Measurements from ENCODE around the gene LTBP2. TPM values are rescaled to one million over a fixed set of nuclear protein-coding genes. Genes with fewer than 3 reads are reported as not detected.

Gene LTBP2
- total and polyA plus RNA-seq, 2 of the 13 experiments (the other 11 are each of a cell fraction or from before 2014, with no cell fraction given) = 0.20 to 0.41 TPM

DNA sequence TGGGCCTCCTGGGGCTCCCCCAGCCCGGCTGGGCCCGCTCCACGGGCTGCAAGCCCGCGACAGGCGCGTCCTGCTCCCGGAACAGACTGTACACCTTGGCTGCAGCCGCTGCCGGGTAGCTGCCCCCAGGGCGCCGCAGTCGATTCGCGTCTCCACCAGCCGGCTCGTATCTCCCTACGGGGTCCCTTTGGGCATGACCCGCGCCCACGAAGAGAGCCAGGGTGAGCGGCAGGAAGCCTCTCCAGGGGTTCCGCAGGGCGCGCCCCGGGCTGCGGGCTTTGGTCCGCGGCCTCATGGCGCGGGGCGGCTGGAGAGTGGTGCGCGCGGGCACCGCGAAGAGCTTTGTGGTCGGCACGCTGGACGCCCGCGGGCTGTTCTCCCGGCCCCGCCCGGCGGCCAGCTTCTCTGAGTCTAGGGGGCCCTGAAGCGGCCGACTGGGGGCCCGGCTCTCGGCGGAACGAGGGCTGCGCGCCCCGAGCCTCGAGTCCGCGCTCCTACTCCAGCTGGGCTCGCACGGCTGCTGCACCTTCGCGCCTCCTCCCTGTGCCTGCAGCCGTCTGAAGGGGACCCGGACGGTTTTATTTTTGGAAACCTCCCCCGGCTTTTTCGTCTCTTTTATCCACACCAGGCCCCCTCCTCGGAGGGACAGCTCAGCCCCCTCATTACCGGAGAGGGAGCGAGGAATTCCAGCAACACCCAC is at the start of gene LTBP2 (continued):
- TF ChIP-seq GATAD2A (CRISPR knock-in tag; IDR thresholded peaks at IDR 0.05) (no peak), ZNF430 (CRISPR knock-in tag; IDR thresholded peaks at IDR 0.05) (no peak), ZNF777 (CRISPR knock-in tag; IDR thresholded peaks at IDR 0.05) (peak; percentile 97), GTF2F1 (IDR thresholded peaks at IDR 0.05; ENCODE audit: low read length) (no peak), SP1 (IDR thresholded peaks at IDR 0.05) (no peak), SP1 (CRISPR knock-in tag; IDR thresholded peaks at IDR 0.05) (no peak), ARID2 (CRISPR knock-in tag; IDR thresholded peaks at IDR 0.05; ENCODE audit: borderline replicate concordance) (peak; percentile 76; the same call in 1 of the 2 replicates), ZNF724P (CRISPR knock-in tag; IDR thresholded peaks at IDR 0.05; ENCODE audit: borderline replicate concordance) (no peak; the same call in 1 of the 2 replicates), PHF8 (CRISPR knock-in tag; IDR thresholded peaks at IDR 0.05) (no peak), TARDBP (CRISPR knock-in tag; IDR thresholded peaks at IDR 0.05) (0 out of 2 replicates have a peak, but pooled peaks have one; percentile 28), TOPORS (CRISPR knock-in tag; IDR thresholded peaks at IDR 0.05) (peak; percentile 26; the same call in 1 of the 2 replicates), ZFX (CRISPR knock-in tag; IDR thresholded peaks at IDR 0.05; ENCODE audit: low read depth) (peak; percentile 22), ATF7 (IDR thresholded peaks at IDR 0.05) (no peak), ATF7 (CRISPR knock-in tag; IDR thresholded peaks at IDR 0.05) (no peak), GABPB1 (CRISPR knock-in tag; IDR thresholded peaks at IDR 0.05) (0 out of 2 replicates have a peak, but pooled peaks have one; percentile 7), MTF2 (CRISPR knock-in tag; IDR thresholded peaks at IDR 0.05; ENCODE audit: borderline replicate concordance) (peak; percentile 53)
- TF ChIP-seq, protein P1, sequence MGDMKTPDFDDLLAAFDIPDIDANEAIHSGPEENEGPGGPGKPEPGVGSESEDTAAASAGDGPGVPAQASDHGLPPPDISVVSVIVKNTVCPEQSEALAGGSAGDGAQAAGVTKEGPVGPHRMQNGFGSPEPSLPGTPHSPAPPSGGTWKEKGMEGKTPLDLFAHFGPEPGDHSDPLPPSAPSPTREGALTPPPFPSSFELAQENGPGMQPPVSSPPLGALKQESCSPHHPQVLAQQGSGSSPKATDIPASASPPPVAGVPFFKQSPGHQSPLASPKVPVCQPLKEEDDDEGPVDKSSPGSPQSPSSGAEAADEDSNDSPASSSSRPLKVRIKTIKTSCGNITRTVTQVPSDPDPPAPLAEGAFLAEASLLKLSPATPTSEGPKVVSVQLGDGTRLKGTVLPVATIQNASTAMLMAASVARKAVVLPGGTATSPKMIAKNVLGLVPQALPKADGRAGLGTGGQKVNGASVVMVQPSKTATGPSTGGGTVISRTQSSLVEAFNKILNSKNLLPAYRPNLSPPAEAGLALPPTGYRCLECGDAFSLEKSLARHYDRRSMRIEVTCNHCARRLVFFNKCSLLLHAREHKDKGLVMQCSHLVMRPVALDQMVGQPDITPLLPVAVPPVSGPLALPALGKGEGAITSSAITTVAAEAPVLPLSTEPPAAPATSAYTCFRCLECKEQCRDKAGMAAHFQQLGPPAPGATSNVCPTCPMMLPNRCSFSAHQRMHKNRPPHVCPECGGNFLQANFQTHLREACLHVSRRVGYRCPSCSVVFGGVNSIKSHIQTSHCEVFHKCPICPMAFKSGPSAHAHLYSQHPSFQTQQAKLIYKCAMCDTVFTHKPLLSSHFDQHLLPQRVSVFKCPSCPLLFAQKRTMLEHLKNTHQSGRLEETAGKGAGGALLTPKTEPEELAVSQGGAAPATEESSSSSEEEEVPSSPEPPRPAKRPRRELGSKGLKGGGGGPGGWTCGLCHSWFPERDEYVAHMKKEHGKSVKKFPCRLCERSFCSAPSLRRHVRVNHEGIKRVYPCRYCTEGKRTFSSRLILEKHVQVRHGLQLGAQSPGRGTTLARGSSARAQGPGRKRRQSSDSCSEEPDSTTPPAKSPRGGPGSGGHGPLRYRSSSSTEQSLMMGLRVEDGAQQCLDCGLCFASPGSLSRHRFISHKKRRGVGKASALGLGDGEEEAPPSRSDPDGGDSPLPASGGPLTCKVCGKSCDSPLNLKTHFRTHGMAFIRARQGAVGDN (CRISPR knock-in tag; IDR thresholded peaks at IDR 0.05) = peak; percentile 84
- TF ChIP-seq, protein P2, sequence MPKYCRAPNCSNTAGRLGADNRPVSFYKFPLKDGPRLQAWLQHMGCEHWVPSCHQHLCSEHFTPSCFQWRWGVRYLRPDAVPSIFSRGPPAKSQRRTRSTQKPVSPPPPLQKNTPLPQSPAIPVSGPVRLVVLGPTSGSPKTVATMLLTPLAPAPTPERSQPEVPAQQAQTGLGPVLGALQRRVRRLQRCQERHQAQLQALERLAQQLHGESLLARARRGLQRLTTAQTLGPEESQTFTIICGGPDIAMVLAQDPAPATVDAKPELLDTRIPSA (CRISPR knock-in tag; IDR thresholded peaks at IDR 0.05; ENCODE audit: borderline replicate concordance) = no peak
- TF ChIP-seq, protein P3, sequence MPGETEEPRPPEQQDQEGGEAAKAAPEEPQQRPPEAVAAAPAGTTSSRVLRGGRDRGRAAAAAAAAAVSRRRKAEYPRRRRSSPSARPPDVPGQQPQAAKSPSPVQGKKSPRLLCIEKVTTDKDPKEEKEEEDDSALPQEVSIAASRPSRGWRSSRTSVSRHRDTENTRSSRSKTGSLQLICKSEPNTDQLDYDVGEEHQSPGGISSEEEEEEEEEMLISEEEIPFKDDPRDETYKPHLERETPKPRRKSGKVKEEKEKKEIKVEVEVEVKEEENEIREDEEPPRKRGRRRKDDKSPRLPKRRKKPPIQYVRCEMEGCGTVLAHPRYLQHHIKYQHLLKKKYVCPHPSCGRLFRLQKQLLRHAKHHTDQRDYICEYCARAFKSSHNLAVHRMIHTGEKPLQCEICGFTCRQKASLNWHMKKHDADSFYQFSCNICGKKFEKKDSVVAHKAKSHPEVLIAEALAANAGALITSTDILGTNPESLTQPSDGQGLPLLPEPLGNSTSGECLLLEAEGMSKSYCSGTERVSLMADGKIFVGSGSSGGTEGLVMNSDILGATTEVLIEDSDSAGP (CRISPR knock-in tag; IDR thresholded peaks at IDR 0.05; ENCODE audit: borderline replicate concordance) = peak; percentile 49; the same call in 1 of the 2 replicates
- TF ChIP-seq, protein P4, sequence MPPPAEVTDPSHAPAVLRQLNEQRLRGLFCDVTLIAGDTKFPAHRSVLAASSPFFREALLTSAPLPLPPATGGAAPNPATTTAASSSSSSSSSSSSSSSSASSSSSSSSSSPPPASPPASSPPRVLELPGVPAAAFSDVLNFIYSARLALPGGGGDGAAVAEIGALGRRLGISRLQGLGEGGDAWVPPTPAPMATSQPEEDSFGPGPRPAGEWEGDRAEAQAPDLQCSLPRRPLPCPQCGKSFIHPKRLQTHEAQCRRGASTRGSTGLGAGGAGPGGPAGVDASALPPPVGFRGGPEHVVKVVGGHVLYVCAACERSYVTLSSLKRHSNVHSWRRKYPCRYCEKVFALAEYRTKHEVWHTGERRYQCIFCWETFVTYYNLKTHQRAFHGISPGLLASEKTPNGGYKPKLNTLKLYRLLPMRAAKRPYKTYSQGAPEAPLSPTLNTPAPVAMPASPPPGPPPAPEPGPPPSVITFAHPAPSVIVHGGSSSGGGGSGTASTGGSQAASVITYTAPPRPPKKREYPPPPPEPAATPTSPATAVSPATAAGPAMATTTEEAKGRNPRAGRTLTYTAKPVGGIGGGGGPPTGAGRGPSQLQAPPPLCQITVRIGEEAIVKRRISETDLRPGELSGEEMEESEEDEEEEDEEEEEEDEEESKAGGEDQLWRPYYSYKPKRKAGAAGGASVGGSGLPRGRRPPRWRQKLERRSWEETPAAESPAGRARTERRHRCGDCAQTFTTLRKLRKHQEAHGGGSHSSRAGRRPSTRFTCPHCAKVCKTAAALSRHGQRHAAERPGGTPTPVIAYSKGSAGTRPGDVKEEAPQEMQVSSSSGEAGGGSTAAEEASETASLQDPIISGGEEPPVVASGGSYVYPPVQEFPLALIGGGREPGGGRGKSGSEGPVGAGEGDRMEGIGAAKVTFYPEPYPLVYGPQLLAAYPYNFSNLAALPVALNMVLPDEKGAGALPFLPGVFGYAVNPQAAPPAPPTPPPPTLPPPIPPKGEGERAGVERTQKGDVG (CRISPR knock-in tag; IDR thresholded peaks at IDR 0.05; ENCODE audit: borderline replicate concordance) = no peak

Data from HepG2 (cell line).